Erythroblast (primary cell): ENCODE results near the gene GOLGA6L1.
"Not testable (repeated sequence)": the region's sequence is repeated elsewhere in the genome, so short reads cannot be mapped to it uniquely, and the experiment has no call there.

ENCODE experiments used
- DNase-seq, 2 experiments: peaks; one replicate each; lab custom pipeline; 2025; lab: John Stamatoyannopoulos, UW
- GATA1 ChIP-seq: IDR thresholded peaks from 2 replicates; pipeline ENCODE4 v1.6.1; 2011; ENCODE audit warnings: low read depth, mild to moderate bottlenecking, control low read depth, low read length, moderate library complexity
- POLR2A ChIP-seq: IDR thresholded peaks from 2 replicates; pipeline ENCODE4 v1.6.1; 2011; ENCODE audit warnings: mild to moderate bottlenecking, low read length

The GOLGA6L1 gene, protein sequence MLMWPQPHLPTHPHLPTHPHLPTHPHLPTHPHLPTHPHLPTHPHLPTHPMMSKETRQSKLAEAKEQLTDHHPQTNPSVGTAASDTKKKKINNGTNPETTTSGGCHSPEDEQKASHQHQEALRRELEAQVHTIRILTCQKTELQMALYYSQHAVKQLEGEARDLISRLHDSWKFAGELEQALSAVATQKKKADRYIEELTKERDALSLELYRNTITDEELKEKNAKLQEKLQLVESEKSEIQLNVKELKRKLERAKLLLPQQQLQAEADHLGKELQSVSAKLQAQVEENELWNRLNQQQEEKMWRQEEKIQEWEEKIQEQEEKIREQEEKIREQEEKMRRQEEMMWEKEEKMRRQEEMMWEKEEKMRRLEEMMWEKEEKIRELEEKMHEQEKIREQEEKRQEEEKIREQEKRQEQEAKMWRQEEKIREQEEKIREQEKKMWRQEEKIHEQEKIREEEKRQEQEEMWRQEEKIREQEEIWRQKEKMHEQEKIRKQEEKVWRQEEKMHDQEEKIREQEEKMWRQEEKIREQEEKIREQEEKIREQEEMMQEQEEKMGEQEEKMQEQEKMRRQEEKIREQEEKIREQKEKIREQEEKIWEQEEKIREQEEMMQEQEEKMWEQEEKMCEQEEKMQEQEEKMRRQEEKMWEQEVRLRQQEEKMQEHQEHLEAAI

DNA sequence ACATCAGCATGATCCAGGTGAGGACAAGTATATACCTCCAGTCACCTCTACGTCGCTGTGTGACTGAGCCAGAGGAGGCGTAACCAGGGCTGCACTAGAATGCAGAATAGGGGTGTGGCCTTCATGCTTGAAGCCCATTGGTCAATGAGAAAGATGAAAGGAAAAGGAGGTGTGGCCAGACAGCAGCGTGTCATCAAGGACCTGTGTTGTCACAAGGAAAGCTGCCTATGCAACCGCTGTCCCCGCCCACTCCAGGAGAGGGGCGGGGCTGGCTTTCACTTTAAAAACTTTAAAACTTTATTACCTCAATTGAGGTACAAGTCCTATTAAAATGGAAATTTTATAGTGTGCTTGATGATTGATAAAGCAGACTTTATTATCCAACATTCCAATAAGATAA, at the start of gene GOLGA6L1:
GOLGA6L1 (minus strand) TSS at position 101 of the 400 bp plus-strand sequence; CDS start at position 10, 91 bp downstream.
- not testable (repeated sequence) for DNase-seq

DNA sequence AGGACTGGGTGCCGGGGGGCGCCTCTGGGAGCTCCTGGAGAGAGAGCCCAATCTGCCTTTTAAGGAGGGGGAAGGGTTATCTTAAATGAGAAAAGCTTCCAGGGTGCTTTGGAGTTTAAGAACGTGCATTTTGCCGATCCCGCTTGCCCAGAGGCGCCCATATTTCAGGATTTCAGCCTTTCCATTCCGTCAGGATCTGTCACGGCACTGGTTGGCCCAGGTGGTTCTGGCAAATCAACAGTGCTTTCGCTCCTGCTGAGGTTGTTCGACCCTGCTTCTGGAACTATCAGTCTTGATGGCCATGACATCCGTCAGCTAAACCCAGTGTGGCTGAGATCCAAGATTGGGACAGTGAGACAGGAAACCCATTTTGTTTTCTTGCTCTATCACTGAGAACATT, 44.6 kb upstream of the GOLGA6L1 start:
- not testable (repeated sequence) for DNase-seq

DNA sequence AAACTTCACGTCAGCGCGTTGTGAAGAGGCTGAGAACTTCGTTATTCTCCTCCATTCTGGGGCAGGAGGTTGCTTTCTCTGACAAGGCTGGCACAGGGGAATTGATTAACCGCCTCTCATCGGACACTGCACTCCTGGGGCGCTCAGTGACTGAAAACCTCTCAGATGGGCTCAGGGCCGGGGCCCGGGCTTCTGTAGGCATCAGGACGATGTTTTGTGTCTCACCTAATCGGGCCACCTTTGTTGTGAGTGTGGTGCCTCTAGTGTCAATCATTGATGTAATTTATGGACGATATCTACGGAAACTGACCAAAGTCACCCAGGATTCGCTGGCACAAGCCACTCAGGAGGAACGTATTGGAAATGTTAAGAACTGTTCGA, 43.9 kb upstream of the GOLGA6L1 start:
- not testable (repeated sequence) for DNase-seq

DNA sequence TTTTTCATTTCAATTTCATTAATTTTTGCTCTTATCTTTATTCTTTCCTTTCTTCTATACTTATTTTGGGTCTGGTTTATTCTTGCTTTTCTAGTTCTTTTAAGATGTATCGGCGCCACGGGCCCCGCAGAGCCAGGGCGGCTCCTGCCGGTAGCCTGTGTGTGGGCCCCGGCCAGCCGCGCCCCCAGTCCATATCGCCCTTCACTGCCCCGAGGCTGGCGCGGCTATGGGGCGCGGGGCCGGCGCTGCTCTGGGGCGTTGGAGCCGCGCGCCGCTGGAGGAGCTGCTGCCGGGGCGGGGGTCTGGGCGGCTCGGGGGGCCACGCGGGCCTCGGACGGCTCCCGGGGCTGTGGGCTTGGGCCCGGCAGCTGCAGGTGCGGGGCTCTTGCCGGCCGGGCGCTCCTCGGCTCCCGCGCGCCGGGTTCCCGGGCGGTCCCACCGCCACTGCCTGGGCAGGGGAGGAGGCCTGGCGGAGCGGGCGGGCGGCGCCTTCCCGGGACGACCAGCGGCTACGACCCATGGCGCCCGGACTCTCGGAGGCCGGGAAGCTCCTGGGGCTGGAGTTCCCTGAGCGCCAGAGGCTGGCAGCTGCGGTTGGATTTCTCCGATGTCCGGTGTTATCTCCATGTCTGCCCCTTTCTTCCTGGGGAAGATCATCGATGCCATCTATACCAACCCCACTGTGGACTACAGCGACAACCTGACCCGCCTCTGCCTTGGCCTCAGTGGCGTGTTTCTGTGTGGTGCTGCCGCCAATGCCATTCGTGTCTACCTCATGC, 43.3 kb upstream of the GOLGA6L1 start:
- not testable (repeated sequence) for DNase-seq

DNA sequence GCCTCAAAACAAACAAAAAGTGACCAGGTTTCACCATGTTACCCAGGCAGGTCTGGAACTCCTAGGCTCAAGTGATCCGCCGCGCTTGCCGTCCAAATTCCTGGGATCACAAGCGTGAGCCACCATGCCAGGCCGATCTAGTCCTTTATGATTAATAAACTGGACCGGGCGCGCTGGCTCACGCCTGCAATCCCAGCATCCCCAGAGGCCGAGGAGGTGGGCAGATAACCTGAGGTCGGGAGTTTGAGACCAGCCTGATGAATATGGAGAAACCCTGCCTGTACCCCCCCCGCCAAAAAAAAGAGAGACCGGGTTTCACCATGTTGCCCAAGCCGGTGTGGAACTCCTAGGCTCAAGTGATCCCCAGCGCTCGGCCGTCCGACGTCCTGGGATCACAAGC, 40.1 kb upstream of the GOLGA6L1 start:
- not testable (repeated sequence) for DNase-seq

DNA sequence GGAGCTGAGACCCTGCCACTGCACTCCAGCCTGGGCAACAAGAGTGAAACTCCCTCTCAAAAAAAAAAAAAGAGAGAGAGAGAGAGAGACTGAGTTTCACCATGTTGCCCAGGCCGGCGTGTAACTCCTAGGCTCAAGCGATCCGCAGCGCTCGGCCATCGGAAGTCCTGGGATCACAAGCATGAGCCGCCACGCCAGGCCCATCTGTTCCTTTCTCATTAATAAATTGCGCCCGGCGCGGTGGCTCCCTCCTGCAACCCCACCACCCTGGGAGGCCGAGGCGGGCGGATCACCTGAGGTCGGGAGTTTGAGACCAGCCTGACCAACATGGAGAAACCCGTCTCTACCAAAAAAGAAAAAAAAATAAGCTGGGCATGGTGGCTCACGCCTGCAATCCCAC, 39.0 kb upstream of the GOLGA6L1 start:
- DNase-seq: not testable (repeated sequence)

DNA sequence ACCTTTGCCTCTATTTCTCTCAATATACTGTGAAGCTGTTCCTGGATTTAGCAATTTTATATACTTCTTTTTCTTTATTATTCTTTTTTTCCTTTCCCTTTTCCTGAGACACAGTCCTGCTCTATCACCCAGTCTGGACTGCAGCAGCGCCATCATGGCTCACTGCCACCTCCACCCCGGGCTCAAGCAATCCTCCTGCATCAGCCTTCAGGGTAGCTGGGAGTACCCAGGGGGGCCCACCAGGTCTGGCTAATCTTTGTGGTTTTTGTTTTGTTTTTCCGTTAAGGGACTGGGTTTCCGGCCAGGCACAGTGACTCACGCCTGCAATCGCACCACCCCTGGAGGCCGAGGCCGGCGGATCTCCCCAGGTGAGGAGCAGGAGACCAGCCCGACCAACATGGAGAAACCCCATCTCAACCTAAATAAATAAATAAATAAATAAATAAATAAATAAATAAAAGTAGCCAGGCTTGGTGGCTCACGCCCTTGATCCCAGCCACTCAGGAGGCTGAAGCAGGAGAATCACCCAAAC, 38.1 kb upstream of the GOLGA6L1 start:
- not testable (repeated sequence) for DNase-seq

DNA sequence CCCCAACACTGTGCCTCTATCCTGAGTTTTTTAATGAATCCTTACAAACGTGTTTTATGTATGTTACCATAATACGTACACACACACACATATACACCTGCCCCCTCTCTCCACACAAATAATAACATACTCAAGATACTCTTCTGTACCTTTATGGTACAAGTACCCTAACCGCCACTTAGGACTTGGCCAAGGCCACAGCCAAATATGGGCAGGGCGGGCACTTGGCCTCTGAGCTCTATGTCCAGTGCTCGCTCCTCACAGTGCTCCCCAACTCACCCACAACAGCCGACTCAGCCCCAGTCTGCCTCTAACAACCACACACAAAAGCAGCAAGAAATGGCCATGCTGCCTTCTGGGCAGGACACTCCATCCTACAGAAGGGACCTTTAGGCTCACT, 3.8 kb downstream of the GOLGA6L1 start:
- DNase-seq: not testable (repeated sequence)

DNA sequence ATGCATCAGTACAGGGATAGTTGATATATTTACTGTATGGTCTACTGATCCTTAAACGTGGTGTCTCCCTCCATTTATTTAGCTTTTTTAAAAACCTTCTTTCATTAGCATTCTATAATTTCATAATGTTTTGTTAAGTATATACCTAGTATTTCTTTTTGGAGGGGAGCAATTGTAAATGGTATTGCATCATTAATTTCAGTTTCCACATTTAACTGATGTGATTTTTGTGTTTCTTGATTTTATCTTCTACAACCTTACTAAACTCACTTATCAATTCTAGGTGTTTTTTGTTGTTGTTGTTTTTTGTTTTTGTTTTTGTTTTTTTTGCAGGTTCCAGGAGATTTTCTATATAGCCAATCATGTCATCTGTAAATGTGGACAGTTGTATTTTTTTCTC, 18.4 kb downstream of the GOLGA6L1 start:
- no peak for DNase-seq
- no peak for TF ChIP-seq GATA1
- no peak for TF ChIP-seq POLR2A

DNA sequence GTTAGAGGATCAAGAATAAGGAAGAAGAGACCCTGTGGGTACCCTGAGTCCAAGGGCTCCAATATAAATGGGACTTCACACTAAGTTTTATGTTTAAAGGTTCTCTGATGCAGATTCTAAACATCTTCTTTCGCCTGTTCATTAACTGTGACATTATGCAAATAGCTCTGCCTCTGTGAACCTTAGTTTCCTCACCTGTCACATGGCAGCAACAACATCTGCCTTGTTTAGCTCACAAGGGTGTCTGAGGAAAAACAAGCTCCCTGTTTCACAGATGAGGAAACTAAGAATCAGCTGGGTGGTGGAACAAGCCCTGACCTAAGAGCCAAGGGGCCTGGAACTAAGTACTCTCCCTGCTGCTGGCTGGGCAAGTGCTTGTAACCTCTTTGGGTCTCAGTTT, 40.8 kb downstream of the GOLGA6L1 start:
- TF ChIP-seq POLR2A: no peak
- TF ChIP-seq GATA1: no peak
- DNase-seq: no peak

DNA sequence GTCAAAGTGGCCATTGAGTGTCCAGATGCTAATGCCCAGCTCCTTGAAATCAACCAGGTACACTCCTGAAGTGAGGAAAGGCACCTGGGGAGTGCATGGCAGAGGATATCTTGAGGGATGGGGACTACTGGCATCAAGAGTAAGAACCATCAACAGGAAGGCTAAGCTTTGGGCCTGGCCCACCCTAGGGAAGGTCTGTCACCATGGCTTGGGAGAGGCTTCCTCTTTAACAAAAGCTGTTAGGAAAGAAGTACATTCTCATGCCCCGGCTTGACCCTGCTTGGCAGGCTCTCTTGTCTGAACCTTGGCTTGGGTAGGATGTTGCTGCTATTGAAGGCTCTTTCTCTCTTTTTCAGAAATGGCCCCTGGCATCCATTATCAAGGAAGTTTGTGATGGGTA, 53.5 kb downstream of the GOLGA6L1 start:
- TF ChIP-seq POLR2A (no peak), GATA1 (no peak)
- DNase-seq: no peak

DNA sequence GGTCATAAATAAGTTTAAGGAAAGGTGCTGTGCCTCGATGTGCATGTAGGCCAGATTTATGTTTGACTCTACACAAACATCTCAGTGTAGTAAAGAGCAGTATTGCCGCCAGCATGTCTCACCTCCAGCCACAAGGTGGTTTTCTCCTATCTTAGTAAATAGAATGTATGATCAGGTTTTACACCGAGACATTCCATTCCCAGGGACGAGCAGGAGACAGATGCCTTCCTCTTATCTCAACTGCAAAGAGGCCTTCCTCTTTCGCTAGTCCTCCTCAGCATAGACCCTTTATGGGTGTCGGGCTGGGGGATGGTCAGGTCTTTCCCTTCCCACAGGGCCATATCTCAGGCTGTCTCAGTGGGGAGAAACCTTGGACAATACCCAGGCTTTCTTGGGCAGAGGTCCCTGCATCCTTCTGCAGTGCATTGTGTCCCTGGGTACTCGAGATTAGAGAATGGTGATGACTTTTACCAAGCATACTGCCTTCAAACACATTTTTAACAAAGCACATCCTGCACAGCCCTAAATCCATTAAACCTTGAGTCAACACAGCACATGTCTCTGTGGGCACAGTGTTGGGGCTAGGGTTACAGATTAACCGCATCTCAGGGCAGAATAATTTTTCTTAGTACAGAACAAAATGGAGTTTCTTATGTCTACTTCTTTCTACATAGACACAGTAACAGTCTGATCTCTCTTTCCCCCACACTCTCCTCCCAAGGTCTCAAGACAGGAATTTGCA, 54.5 kb downstream of the GOLGA6L1 start:
- not testable (repeated sequence) for DNase-seq

DNA sequence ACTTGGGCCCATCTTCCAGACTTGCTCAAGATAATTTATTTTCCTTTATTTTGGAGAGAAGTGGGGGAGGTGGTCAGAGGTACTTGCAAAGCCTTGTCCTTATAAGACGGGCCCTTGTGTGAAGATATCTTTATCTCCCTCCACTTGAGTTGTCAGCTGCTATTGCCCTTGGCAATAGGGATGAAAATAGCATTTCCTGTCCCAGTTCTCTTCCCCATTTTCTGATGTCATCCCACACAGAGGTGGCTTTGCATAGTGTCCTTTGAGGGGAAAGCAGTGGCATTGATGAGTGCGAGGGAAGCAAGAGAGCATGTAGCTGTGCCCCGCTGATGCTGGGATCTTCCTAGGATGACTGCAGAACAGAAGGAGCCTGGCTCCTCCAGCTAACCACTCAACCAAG, 55.4 kb downstream of the GOLGA6L1 start:
- no peak for DNase-seq
- TF ChIP-seq GATA1: no peak
- TF ChIP-seq POLR2A: no peak

DNA sequence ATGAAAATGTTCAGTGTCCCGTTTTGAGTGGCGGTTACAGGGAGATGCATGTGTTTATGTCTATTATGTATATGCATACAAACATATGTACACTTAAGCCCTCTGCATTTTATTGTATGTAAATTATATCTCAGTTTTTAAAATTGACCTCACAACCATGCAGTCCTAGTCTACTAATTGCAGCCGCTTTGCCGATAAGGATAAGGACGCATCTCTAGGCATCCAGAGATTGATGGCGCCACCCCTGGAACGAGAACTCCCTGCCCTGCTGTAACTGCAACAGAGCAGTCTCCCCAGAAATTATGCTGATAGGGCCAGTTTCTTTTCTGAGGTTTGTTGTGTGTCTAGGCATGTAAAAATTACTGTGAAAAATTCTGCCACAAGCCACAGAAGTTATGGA, 56.9 kb downstream of the GOLGA6L1 start:
- no peak for DNase-seq
- TF ChIP-seq GATA1 (no peak), POLR2A (no peak)
